Astrocyte (in vitro differentiated cells and primary cell): ENCODE results near the gene SARDH. TPM values are rescaled to one million over a fixed set of nuclear protein-coding genes. Genes with fewer than 3 reads are reported as not detected.
A peak's percentile ranks its signal among the peaks of the same experiment; 100 is the strongest.

ENCODE experiments used
- DNase-seq: peaks from one replicate; pipeline ENCODE4 v3.0.0-alpha.2; 2010; ENCODE audit warnings: low read depth
- FAIRE-seq: peaks from 2 replicates; lab custom pipeline; 2011; peaks lifted over from hg19 to GRCh38; lab: Jason Lieb, UNC
- H2AFZ ChIP-seq: 2 replicates; pipeline ENCODE4 v1.6.0; 2012; ENCODE audit warnings: low read depth, low read length, inconsistent platforms
- H3K27ac ChIP-seq: 2 replicates; pipeline ENCODE4 v1.5.1; 2011; ENCODE audit warnings: low read depth, low read length, inconsistent platforms
- H3K27me3 ChIP-seq: 2 replicates; pipeline ENCODE4 v1.6.0; 2011; ENCODE audit warnings: low read length, inconsistent platforms; ENCODE audit not compliant: insufficient read depth
- H3K36me3 ChIP-seq: 2 replicates; pipeline ENCODE4 v1.5.1; 2011; ENCODE audit warnings: low read length, inconsistent platforms; ENCODE audit not compliant: insufficient read depth
- H3K4me1 ChIP-seq: 2 replicates; pipeline ENCODE4 v1.5.1; 2011; ENCODE audit warnings: low read length, inconsistent platforms; ENCODE audit not compliant: insufficient read depth
- H3K4me2 ChIP-seq: 2 replicates; pipeline ENCODE4 v1.6.0; 2012; ENCODE audit warnings: low read length, inconsistent platforms
- H3K4me3 ChIP-seq: 2 replicates; pipeline ENCODE4 v1.5.1; 2011; ENCODE audit warnings: low read depth, mild to moderate bottlenecking, low read length, inconsistent platforms; ENCODE audit not compliant: insufficient read depth
- H3K79me2 ChIP-seq: 2 replicates; pipeline ENCODE4 v1.6.0; 2012; ENCODE audit warnings: mild to moderate bottlenecking, low read length, inconsistent platforms; ENCODE audit not compliant: insufficient read depth
- H3K9ac ChIP-seq: 2 replicates; pipeline ENCODE4 v1.6.0; 2012; ENCODE audit warnings: mild to moderate bottlenecking, low read length, inconsistent platforms
- H3K9me3 ChIP-seq: 2 replicates; pipeline ENCODE4 v1.5.1; 2012; ENCODE audit warnings: low read depth, mild to moderate bottlenecking, low read length, inconsistent platforms; ENCODE audit not compliant: insufficient read depth
- H4K20me1 ChIP-seq: 2 replicates; pipeline ENCODE4 v1.6.0; 2012; ENCODE audit warnings: low read length, inconsistent platforms; ENCODE audit not compliant: insufficient read depth
- H3K27ac Mint-ChIP-seq: one replicate; pipeline ENCODE4 v1.8.0; 2021; ENCODE audit warnings: mild to moderate bottlenecking, mixed read lengths; ENCODE audit not compliant: unreplicated experiment
- H3K27me3 Mint-ChIP-seq: one replicate; pipeline ENCODE4 v1.8.0; 2021; ENCODE audit warnings: low read depth, mixed read lengths; ENCODE audit not compliant: unreplicated experiment
- H3K36me3 Mint-ChIP-seq: one replicate; pipeline ENCODE4 v1.8.0; 2021; ENCODE audit warnings: low read depth, mixed read lengths; ENCODE audit not compliant: unreplicated experiment
- H3K4me1 Mint-ChIP-seq: one replicate; pipeline ENCODE4 v1.8.0; 2021; ENCODE audit warnings: low read depth, mixed read lengths; ENCODE audit not compliant: unreplicated experiment
- H3K4me3 Mint-ChIP-seq: one replicate; pipeline ENCODE4 v1.8.0; 2021; ENCODE audit warnings: mild to moderate bottlenecking, moderate library complexity, mixed read lengths; ENCODE audit not compliant: unreplicated experiment
- H3K9me3 Mint-ChIP-seq: one replicate; pipeline ENCODE4 v1.8.0; 2021; ENCODE audit warnings: mild to moderate bottlenecking, mixed read lengths; ENCODE audit not compliant: unreplicated experiment
- CTCF ChIP-seq: IDR thresholded peaks from 2 replicates; pipeline ENCODE4 v1.5.1; 2011; ENCODE audit warnings: low read depth, mild to moderate bottlenecking, inconsistent platforms, low read length, moderate library complexity; ENCODE audit not compliant: insufficient read depth
- EZH2 ChIP-seq: IDR thresholded peaks from 2 replicates; pipeline ENCODE4 v1.6.1; 2012; ENCODE audit warnings: mild to moderate bottlenecking, low read length, inconsistent platforms; ENCODE audit not compliant: insufficient read depth
- total RNA-seq: library from RNA; stranded (reverse); gene quantifications from 2 replicates; pipeline ENCODE4 v1.2.1, GENCODE V29; 2021

SARDH gene
- total RNA-seq, 1 donor from 2014 or later, result 2.8 TPM

- Histone ChIP-seq H2AFZ (no peak overlapping the region), H3K27me3 (no peaks in the 10 kb centered on the region), H4K20me1 (peaks cover 8% of the 10 kb centered on the region), H3K36me3 (peaks cover 22% of the 10 kb centered on the region), H3K4me1 (peaks cover 5% of the 10 kb centered on the region), H3K9me3 (peaks cover 8% of the 10 kb centered on the region), H3K4me3 (no peak overlapping the region), H3K9ac (no peak overlapping the region), H3K27ac (no peak overlapping the region), H3K79me2 (no peaks in the 10 kb centered on the region), H3K4me2 (no peak overlapping the region)
- Mint-ChIP-seq H3K36me3 (peaks cover 19% of the 10 kb centered on the region), H3K4me3 (no peak overlapping the region), H3K9me3 (no peaks in the 10 kb centered on the region), H3K27me3 (no peaks in the 10 kb centered on the region), H3K4me1 (no peaks in the 10 kb centered on the region), H3K27ac (no peak overlapping the region)
- no peak for FAIRE-seq
- no peak for DNase-seq
- TF ChIP-seq CTCF (no peak), EZH2 (no peak)
Measured at GRCh38 chr9:133771486-133772482, 33.6 kb upstream of the SARDH start.

GRCh38 chr9:133770076-133770777 is 32.1 kb upstream of the SARDH start:
- Histone ChIP-seq H3K9me3 (peaks cover 8% of the 10 kb centered on the region), H3K4me2 (no peak overlapping the region), H2AFZ (no peak overlapping the region), H4K20me1 (peaks cover 8% of the 10 kb centered on the region), H3K27me3 (no peaks in the 10 kb centered on the region), H3K36me3 (peaks cover 20% of the 10 kb centered on the region), H3K27ac (no peak overlapping the region), H3K4me1 (peaks cover 5% of the 10 kb centered on the region), H3K9ac (no peak overlapping the region), H3K4me3 (no peak overlapping the region), H3K79me2 (no peaks in the 10 kb centered on the region)
- Mint-ChIP-seq H3K36me3 (peaks cover 27% of the 10 kb centered on the region), H3K27ac (peak overlapping the region; percentile 63), H3K4me1 (no peaks in the 10 kb centered on the region), H3K27me3 (no peaks in the 10 kb centered on the region), H3K4me3 (no peak overlapping the region), H3K9me3 (no peaks in the 10 kb centered on the region)
- TF ChIP-seq EZH2, result no peak
- TF ChIP-seq CTCF, result no peak
- FAIRE-seq (no peak), DNase-seq (no peak)
